H1 (cell line): ENCODE measurements around the gene ADGRE2. TPM values are rescaled to one million over a fixed set of nuclear protein-coding genes. Genes with fewer than 3 reads are reported as not detected.

Source experiments
- CTCF ChIA-PET: fragments of 300-600 bp; sonication (Branson Sonifier 250); formaldehyde crosslinking; loops from one replicate; lab custom pipeline; 2021; ENCODE audit not compliant: partially characterized antibody; lab: Charles Lee
- POLR2A ChIA-PET: fragments of 300-600 bp; sonication (Branson Sonifier 250); formaldehyde crosslinking; loops from one replicate; lab custom pipeline; 2021; ENCODE audit warnings: inconsistent platforms; ENCODE audit not compliant: partially characterized antibody; lab: Charles Lee
- DNase-seq, 2 experiments: peaks; one replicate each; pipeline versions ENCODE4 v3.0.0 to v3.0.0-alpha.2; 2010 to 2022; ENCODE audit warnings: low spot score in 2 of 2, low read depth in 1 of 2, mixed read lengths in 1 of 2
- FAIRE-seq: peaks from 2 replicates; lab custom pipeline; 2011; peaks lifted over from hg19 to GRCh38; lab: Jason Lieb, UNC
- H2AFZ ChIP-seq: 2 replicates; pipeline ENCODE4 v1.8.1; 2012; ENCODE audit warnings: low read length, inconsistent platforms
- H2AK5ac ChIP-seq: 2 replicates; pipeline ENCODE4 v1.6.1; 2013; ENCODE audit warnings: low read depth, low read length
- H2BK120ac ChIP-seq: replicated peaks from 2 replicates; pipeline ENCODE3; 2013; ENCODE audit warnings: low read depth, low read length, inconsistent platforms
- H2BK12ac ChIP-seq: 2 replicates; pipeline ENCODE4 v1.6.1; 2013; ENCODE audit warnings: low read depth, low read length
- H2BK15ac ChIP-seq: 2 replicates; pipeline ENCODE4 v1.6.1; 2013; ENCODE audit warnings: low read length
- H2BK20ac ChIP-seq: 2 replicates; pipeline ENCODE4 v1.6.1; 2013; ENCODE audit warnings: low read length
- H2BK5ac ChIP-seq: 2 replicates; pipeline ENCODE4 v1.6.1; 2013; ENCODE audit warnings: low read depth, low read length
- H3K14ac ChIP-seq: 2 replicates; pipeline ENCODE4 v1.6.1; 2013; ENCODE audit warnings: inconsistent platforms; ENCODE audit not compliant: insufficient read length
- H3K18ac ChIP-seq: 2 replicates; pipeline ENCODE4 v1.6.1; 2013; ENCODE audit warnings: low read length; ENCODE audit errors: extremely low read depth
- H3K23ac ChIP-seq: 2 replicates; pipeline ENCODE4 v1.6.1; 2013; ENCODE audit warnings: inconsistent platforms; ENCODE audit not compliant: insufficient read length
- H3K23me2 ChIP-seq: 2 replicates; pipeline ENCODE4 v1.6.1; 2013; ENCODE audit warnings: low read depth, low read length
- H3K27ac ChIP-seq: 2 replicates; pipeline ENCODE4 v1.6.1; 2011; ENCODE audit warnings: low read depth, low read length, inconsistent platforms
- H3K27me3 ChIP-seq, 4 experiments: replicated peaks in 1 of 4; 1 replicate in 1 of 4; 2 replicates in 3 of 4; pipeline versions ENCODE4 v1.6.1 to v1.8.1; 2011 to 2013; ENCODE audit warnings: low read length in 3 of 4, mild to moderate bottlenecking in 3 of 4, inconsistent platforms in 2 of 4, mixed read lengths in 2 of 4, moderate library complexity in 1 of 4; ENCODE audit not compliant: control insufficient read depth in 3 of 4, insufficient read depth in 3 of 4; ENCODE audit errors: extremely low read depth in 1 of 4
- H3K36me3 ChIP-seq, 4 experiments: 2 replicates each; pipeline versions ENCODE4 v1.6.1 to v1.8.1; 2011 to 2013; ENCODE audit warnings: mild to moderate bottlenecking in 4 of 4, low read length in 3 of 4, moderate library complexity in 2 of 4, control low read depth in 1 of 4, inconsistent platforms in 1 of 4; ENCODE audit not compliant: insufficient read depth in 4 of 4, control insufficient read depth in 2 of 4
- H3K4ac ChIP-seq: replicated peaks from 2 replicates; pipeline ENCODE3; 2013; ENCODE audit warnings: low read length, low read depth, mixed read lengths, inconsistent platforms; ENCODE audit not compliant: insufficient read length
- H3K4me1 ChIP-seq, 4 experiments: replicated peaks in 1 of 4; 1 replicate in 1 of 4; 2 replicates in 3 of 4; pipeline versions ENCODE4 v1.6.1 to v1.8.1; 2011 to 2013; ENCODE audit warnings: low read length in 3 of 4, inconsistent platforms in 2 of 4, mixed read lengths in 1 of 4; ENCODE audit not compliant: insufficient read depth in 4 of 4, control insufficient read depth in 3 of 4
- H3K4me2 ChIP-seq, 2 experiments: 2 replicates each; pipeline versions ENCODE4 v1.6.1 to v1.8.1; 2011 to 2013; ENCODE audit warnings: low read depth in 2 of 2, low read length in 2 of 2, control low read depth in 1 of 2, inconsistent platforms in 1 of 2, mild to moderate bottlenecking in 1 of 2; ENCODE audit not compliant: insufficient read depth in 1 of 2
- H3K4me3 ChIP-seq, 4 experiments: fragments of 200-600, 300-600 bp in 1 of 4; sonication (generic), shearing (Covaris generic), sonication (Bioruptor Twin) in 1 of 4; 2 replicates each; pipeline versions ENCODE4 v1.5.1 to v1.8.1; 2011 to 2016; ENCODE audit warnings: low read length in 4 of 4, low read depth in 3 of 4, control low read depth in 2 of 4, inconsistent platforms in 2 of 4, mild to moderate bottlenecking in 2 of 4, mixed read lengths in 1 of 4, moderate library complexity in 1 of 4; ENCODE audit not compliant: insufficient read depth in 2 of 4; ENCODE audit errors: extremely low read depth in 1 of 4
- H3K56ac ChIP-seq: replicated peaks from 2 replicates; pipeline ENCODE3; 2013; ENCODE audit warnings: low read depth, mild to moderate bottlenecking, mixed read lengths, low read length, inconsistent platforms; ENCODE audit not compliant: insufficient read length
- H3K79me1 ChIP-seq: 2 replicates; pipeline ENCODE4 v1.6.1; 2013; ENCODE audit warnings: low read depth, low read length, control low read depth
- H3K79me2 ChIP-seq, 2 experiments: 2 replicates each; pipeline versions ENCODE4 v1.6.1 to v1.8.1; 2012 to 2013; ENCODE audit warnings: low read length in 2 of 2, mild to moderate bottlenecking in 2 of 2, inconsistent platforms in 1 of 2; ENCODE audit not compliant: insufficient read depth in 2 of 2, control insufficient read depth in 1 of 2
- H3K9ac ChIP-seq, 4 experiments: replicated peaks in 1 of 4; 1 replicate in 1 of 4; 2 replicates in 3 of 4; pipeline versions ENCODE4 v1.6.1 to v1.8.1; 2011 to 2013; ENCODE audit warnings: low read depth in 3 of 4, low read length in 3 of 4, control low read depth in 2 of 4, mild to moderate bottlenecking in 2 of 4, moderate library complexity in 2 of 4, inconsistent platforms in 1 of 4; ENCODE audit errors: extremely low read depth in 1 of 4
- H3K9me3 ChIP-seq, 2 experiments: 2 replicates each; pipeline versions ENCODE4 v1.6.1 to v1.8.1; 2012 to 2013; ENCODE audit warnings: mild to moderate bottlenecking in 2 of 2, moderate library complexity in 2 of 2, control low read depth in 1 of 2, inconsistent platforms in 1 of 2, low read depth in 1 of 2, low read length in 1 of 2, mixed read lengths in 1 of 2; ENCODE audit not compliant: insufficient read depth in 2 of 2
- H4K20me1 ChIP-seq, 2 experiments: replicated peaks in 1 of 2; 2 replicates each; pipeline versions ENCODE3 to v1.8.1; 2011 to 2013; ENCODE audit warnings: inconsistent platforms in 2 of 2, low read length in 2 of 2, mild to moderate bottlenecking in 1 of 2; ENCODE audit not compliant: insufficient read depth in 2 of 2, control insufficient read depth in 1 of 2
- H4K5ac ChIP-seq: 2 replicates; pipeline ENCODE4 v1.6.1; 2013; ENCODE audit warnings: low read length, low read depth, mixed read lengths, inconsistent platforms; ENCODE audit not compliant: insufficient read length
- H4K8ac ChIP-seq: 2 replicates; pipeline ENCODE4 v1.8.0; 2013; ENCODE audit warnings: mild to moderate bottlenecking, moderate library complexity, low read length, inconsistent platforms; ENCODE audit not compliant: insufficient read depth; ENCODE audit errors: extremely low read depth
- H4K91ac ChIP-seq: replicated peaks from 2 replicates; pipeline ENCODE3; 2013; ENCODE audit warnings: low read length, mixed read lengths, inconsistent platforms; ENCODE audit not compliant: insufficient read length
- CREB1 ChIP-seq: IDR thresholded peaks from 2 replicates; pipeline ENCODE4 v1.6.1; 2012; ENCODE audit warnings: inconsistent platforms
- GABPA ChIP-seq: IDR thresholded peaks from 2 replicates; pipeline ENCODE4 v1.6.1; 2011; ENCODE audit warnings: mild to moderate bottlenecking, low read length, moderate library complexity, borderline replicate concordance; ENCODE audit not compliant: insufficient read depth
- KDM1A ChIP-seq: fragments of 200-600, 300-600 bp; sonication (generic); IDR thresholded peaks from 2 replicates; pipeline ENCODE4 v1.7.1; 2016; ENCODE audit warnings: mild to moderate bottlenecking, low read length, borderline replicate concordance
- RAD21 ChIP-seq, 2 experiments: IDR thresholded peaks in 1 of 2; conservative IDR thresholded peaks in 1 of 2; 2 replicates each; pipeline ENCODE4 v1.6.1; 2011; ENCODE audit warnings: low read depth in 2 of 2, low read length in 2 of 2, improper control_type of control experiment in 1 of 2, inconsistent platforms in 1 of 2, mild to moderate bottlenecking in 1 of 2, moderate library complexity in 1 of 2
- RBBP5 ChIP-seq: IDR thresholded peaks from 2 replicates; pipeline ENCODE4 v1.7.1; 2012; ENCODE audit warnings: low read depth, mild to moderate bottlenecking, inconsistent platforms, low read length, moderate library complexity, borderline replicate concordance
- TEAD4 ChIP-seq: IDR thresholded peaks from 2 replicates; pipeline ENCODE4 v1.6.1; 2012; ENCODE audit warnings: low read depth, low read length, inconsistent platforms, mixed read lengths
- WGBS, 2 experiments: shearing (Covaris generic) in 1 of 2; methylation state at CpG; one replicate each; pipeline versions ENCODE4 v1.1.6 to v1.1.7; 2013 to 2015; ENCODE audit warnings: low lambda C conversion rate in 2 of 2, mixed read lengths in 2 of 2, inconsistent platforms in 1 of 2, low coverage in 1 of 2, missing lambda C conversion rate in 1 of 2; ENCODE audit not compliant: insufficient replicate concordance in 2 of 2, insufficient coverage in 1 of 2, insufficient read length in 1 of 2; ENCODE audit errors: extremely low coverage in 1 of 2, missing lambda C conversion rate in 1 of 2; 5-methylcytosine and 5-hydroxymethylcytosine counted together
- polyA plus RNA-seq, 7 experiments: library from polyadenylated mRNA; depleted of rRNA in 3 of 7; stranded (reverse) in 5 of 7; unstranded in 2 of 7; fragments of >200 nt in 5 of 7; fragments of 200-250 nt in 2 of 7; gene quantifications; 1 replicate in 5 of 7; 2 replicates in 1 of 7; 4 replicates in 1 of 7; pipeline versions ENCODE4 v1.2.1 to v1.2.3, GENCODE V29; 2011 to 2013; ENCODE audit warnings: missing spikeins in 2 of 7, mixed read lengths in 2 of 7
- total RNA-seq: library from RNA; stranded (reverse); fragmentation: NEBNext Ultra II Directional; extraction: Animal tissue kit (Norgen Biotek cat#: 25700); gene quantifications from 2 replicates; pipeline ENCODE4 v1.2.1, GENCODE V29; 2021
- TF ChIP-seq, protein P1 (sequence below), 3 experiments: IDR thresholded peaks; 1 replicate in 2 of 3; 2 replicates in 1 of 3; pipeline versions ENCODE4 v1.5.1 to v1.6.1; 2011; ENCODE audit warnings: low read length in 3 of 3, mild to moderate bottlenecking in 3 of 3, inconsistent platforms in 2 of 3, low read depth in 1 of 3, moderate library complexity in 1 of 3; ENCODE audit not compliant: insufficient read depth in 1 of 3; ENCODE audit errors: control extremely low read depth in 1 of 3

ADGRE2 gene
- total and polyA plus RNA-seq, 2 of the 8 experiments (the other 6 are each of a cell fraction or from before 2014, with no cell fraction given) = 2.0 to 4.5 TPM

DNA sequence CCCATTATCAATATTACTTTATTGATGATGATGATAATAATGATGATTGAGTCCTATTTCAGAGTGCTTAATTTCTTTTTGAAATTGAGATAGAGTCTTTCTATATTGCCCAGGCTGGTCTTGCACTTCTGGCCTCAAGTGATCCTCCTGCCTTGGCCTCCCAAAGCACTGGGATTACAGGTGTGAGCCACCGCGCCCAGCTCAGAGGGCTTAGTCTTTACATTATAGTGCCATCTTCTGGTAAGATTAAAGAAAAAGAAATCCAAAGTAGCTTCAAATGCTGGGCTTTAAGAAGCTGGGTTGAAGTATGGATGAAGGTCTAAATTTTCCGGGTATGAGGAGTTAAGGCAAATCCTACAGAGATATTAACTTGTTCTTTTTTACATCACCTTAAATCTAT lies 91.9 kb downstream of the ADGRE2 start:
- Histone ChIP-seq H4K8ac (no peak overlapping the region), H4K91ac (no peak overlapping the region), H2AK5ac (no peak overlapping the region), H3K23ac (no peak overlapping the region), H3K9ac (no peak overlapping the region), H3K9me3 (no peaks in the 10 kb centered on the region), H3K4me2 (no peak overlapping the region), H4K5ac (no peak overlapping the region), H3K4me3 (no peak overlapping the region), H2BK15ac (no peak overlapping the region), H3K18ac (no peak overlapping the region), H3K4ac (no peak overlapping the region), H2BK120ac (no peak overlapping the region), H3K14ac (no peak overlapping the region), H2BK12ac (no peak overlapping the region), H3K27ac (no peak overlapping the region), H4K20me1 (no peaks in the 10 kb centered on the region), H3K27me3 (no peaks in the 10 kb centered on the region), H3K56ac (no peak overlapping the region), H2AFZ (no peak overlapping the region), H3K79me1 (no peaks in the 10 kb centered on the region), H3K23me2 (peaks cover 2% of the 10 kb centered on the region; the same call in 1 of the 2 replicates), H3K36me3 (no peaks in the 10 kb centered on the region), H2BK20ac (no peak overlapping the region), H3K4me1 (no peaks in the 10 kb centered on the region), H3K79me2 (no peaks in the 10 kb centered on the region), H2BK5ac (no peak overlapping the region)
- 46% methylated on average over 3 of the region's 3 CpGs; no CpG with 5 or more reads in 1 of the 2 experiments for WGBS, 2 experiments
- TF ChIP-seq KDM1A (peak; percentile 49; the same call in 1 of the 2 replicates), GABPA (no peak), RBBP5 (no peak), TEAD4 (no peak), RAD21 (IDR thresholded peaks at IDR 0.05 in 1 of 2, conservative IDR thresholded peaks at IDR 0.05 in 1 of 2; ENCODE audit: low read depth in 2 of 2, low read length in 2 of 2) (peak; percentile 52 to 59), CREB1 (no peak)
- TF ChIP-seq, protein P1, sequence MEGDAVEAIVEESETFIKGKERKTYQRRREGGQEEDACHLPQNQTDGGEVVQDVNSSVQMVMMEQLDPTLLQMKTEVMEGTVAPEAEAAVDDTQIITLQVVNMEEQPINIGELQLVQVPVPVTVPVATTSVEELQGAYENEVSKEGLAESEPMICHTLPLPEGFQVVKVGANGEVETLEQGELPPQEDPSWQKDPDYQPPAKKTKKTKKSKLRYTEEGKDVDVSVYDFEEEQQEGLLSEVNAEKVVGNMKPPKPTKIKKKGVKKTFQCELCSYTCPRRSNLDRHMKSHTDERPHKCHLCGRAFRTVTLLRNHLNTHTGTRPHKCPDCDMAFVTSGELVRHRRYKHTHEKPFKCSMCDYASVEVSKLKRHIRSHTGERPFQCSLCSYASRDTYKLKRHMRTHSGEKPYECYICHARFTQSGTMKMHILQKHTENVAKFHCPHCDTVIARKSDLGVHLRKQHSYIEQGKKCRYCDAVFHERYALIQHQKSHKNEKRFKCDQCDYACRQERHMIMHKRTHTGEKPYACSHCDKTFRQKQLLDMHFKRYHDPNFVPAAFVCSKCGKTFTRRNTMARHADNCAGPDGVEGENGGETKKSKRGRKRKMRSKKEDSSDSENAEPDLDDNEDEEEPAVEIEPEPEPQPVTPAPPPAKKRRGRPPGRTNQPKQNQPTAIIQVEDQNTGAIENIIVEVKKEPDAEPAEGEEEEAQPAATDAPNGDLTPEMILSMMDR (IDR thresholded peaks at IDR 0.05; ENCODE audit: control extremely low read depth in 1 of 3, insufficient read depth in 1 of 3, low read depth in 1 of 3, low read length in 3 of 3) = peak in 2 of 3 experiments; percentile 25 to 36; a peak in 3 of 4 replicates
- CTCF ChIA-PET = interaction anchor here (0.8 to 7.7 kb wide), 12 partner anchors 11 to 181 kb away, joined by 3 to 149 read pairs (median 3); partner anchors contain the start of genes ADGRE3 and NDUFB7
- FAIRE-seq (no peak), DNase-seq (no peak)
- POLR2A ChIA-PET = interaction anchor here (1.5 kb wide), 1 partner anchor 120 kb away, joined by 3 read pairs; no protein-coding TSS in a partner anchor
